GM12892 (cell line): Measurements from ENCODE around the gene RPP25L. TPM values are rescaled to one million over a fixed set of nuclear protein-coding genes. Genes with fewer than 3 reads are reported as not detected.

ENCODE experiments used
- DNase-seq: peaks from one replicate; pipeline ENCODE4 v3.0.0; 2011; ENCODE audit not compliant: insufficient read length
- FAIRE-seq: peaks from 2 replicates; lab custom pipeline; 2011; peaks lifted over from hg19 to GRCh38; lab: Jason Lieb, UNC
- POLR2A ChIP-seq: IDR thresholded peaks from 2 replicates; pipeline ENCODE4 v1.6.1; 2011; ENCODE audit warnings: low read depth, low read length, control low read depth
- POLR2AphosphoS5 ChIP-seq: IDR thresholded peaks from 2 replicates; pipeline ENCODE4 v1.6.1; 2011; ENCODE audit warnings: low read depth, low read length, control low read depth
- TAF1 ChIP-seq: IDR thresholded peaks from 2 replicates; pipeline ENCODE4 v1.6.1; 2011; ENCODE audit warnings: low read depth, mild to moderate bottlenecking, control low read depth, low read length, borderline replicate concordance
- polyA plus RNA-seq: library from polyadenylated mRNA; unstranded; fragments of >200 nt; gene quantifications from one replicate; pipeline ENCODE4 v1.2.1, GENCODE V29; 2012; ENCODE audit warnings: missing spikeins, inconsistent platforms; ENCODE audit not compliant: missing spikeins

The RPP25L gene
- polyA plus RNA-seq = 20.2 TPM

- peak; percentile 96 for DNase-seq
- peak; percentile 92 for FAIRE-seq
- TF ChIP-seq POLR2AphosphoS5 (peak; percentile 80), TAF1 (0 out of 2 replicates have a peak, but pooled peaks have one; percentile 51), POLR2A (peak; percentile 82; the same call in 1 of the 2 replicates)
Observed at GRCh38 chr9:34611811-34612787, at the start of gene RPP25L. TSS of gene RPP25L (minus strand) at chr9:34612097. CDS start at chr9:34611296, 801 bp downstream.

DNA sequence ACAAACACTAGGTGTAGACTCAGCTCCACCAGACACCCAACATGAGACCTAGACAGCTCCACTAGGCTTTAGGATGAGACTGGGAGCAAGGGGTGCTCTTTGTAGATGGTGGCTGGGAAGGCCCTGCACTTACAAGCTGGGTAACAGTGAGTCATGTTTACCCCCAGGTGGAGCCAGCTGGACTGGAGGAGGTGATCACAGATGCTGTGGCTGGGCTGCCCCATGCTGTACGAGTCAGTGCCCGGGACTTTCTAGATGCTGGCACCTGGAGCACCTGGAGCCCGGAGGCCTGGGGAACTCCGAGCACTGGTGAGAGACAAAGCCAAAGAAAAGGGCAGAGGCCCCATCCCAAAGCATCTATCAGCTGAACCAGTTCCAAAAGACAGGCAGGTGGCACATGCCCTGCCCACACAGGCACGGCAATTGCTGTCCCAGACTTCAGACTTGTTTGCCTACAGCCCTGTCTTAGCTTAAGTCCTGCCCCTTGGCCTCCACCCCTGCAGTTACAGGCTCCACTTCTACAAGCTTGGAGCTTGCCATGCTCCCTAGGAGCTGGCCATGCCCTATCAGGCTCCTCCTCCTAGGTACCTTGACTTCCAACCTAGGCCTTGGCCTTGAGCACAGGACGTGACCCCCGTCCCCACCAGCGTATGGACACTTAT, 47.8 kb upstream of the RPP25L start:
- no peak for TF ChIP-seq TAF1
- no peak for TF ChIP-seq POLR2AphosphoS5
- no peak for TF ChIP-seq POLR2A

GRCh38 chr9:34658461-34658860, 46.6 kb upstream of the RPP25L start:
- FAIRE-seq = no peak
- TF ChIP-seq POLR2AphosphoS5 = no peak
- no peak for DNase-seq

More for the DNA sequence above, 47.8 kb upstream of the RPP25L start:
- FAIRE-seq = no peak
- DNase-seq = no peak

DNA sequence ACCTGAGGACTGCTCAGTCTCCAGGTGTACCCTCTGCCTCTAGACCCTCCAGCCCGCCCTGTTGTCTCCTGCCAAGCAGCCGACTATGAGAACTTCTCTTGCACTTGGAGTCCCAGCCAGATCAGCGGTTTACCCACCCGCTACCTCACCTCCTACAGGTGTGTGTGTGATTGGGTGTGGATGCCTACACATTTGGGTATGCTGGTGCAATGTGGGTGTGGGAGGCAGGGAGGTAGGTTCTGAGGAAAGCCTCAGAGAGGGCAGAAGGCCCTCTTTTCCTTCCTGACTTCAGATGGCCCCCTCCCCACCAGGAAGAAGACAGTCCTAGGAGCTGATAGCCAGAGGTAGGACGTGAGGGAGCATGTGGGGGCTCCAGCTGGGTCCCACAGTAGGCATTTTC, 45.1 kb upstream of the RPP25L start:
- no peak for DNase-seq
- TF ChIP-seq POLR2A (no peak), TAF1 (no peak), POLR2AphosphoS5 (no peak)
- no peak for FAIRE-seq

DNA sequence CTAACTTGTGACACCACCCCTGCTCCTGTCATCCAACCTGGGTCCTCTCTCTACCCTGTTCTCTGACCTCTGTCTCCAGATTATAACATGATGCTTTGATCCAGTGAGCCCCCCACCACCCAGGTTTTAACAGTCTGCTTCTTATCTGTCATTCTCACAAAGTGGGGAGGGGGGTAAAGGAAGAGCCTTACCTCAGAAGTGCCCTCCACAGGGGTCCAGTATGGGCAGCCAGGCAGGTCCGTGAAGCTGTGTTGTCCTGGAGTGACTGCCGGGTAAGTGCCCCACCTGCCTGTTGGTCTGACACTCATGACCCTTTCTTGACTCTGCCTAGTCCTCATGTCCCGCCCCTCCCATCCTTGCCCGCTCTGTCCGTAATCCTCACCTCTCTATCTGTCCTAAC, 43.5 kb upstream of the RPP25L start:
- no peak for FAIRE-seq

GRCh38 chr9:34654323-34655051, 42.6 kb upstream of the RPP25L start:
- no peak for TF ChIP-seq POLR2AphosphoS5
- no peak for TF ChIP-seq POLR2A
- no peak for TF ChIP-seq TAF1
- DNase-seq = no peak
- no peak for FAIRE-seq

More for the DNA sequence above, 43.5 kb upstream of the RPP25L start:
- no peak for TF ChIP-seq POLR2A
- no peak for TF ChIP-seq TAF1
- no peak for TF ChIP-seq POLR2AphosphoS5
- DNase-seq = no peak

DNA sequence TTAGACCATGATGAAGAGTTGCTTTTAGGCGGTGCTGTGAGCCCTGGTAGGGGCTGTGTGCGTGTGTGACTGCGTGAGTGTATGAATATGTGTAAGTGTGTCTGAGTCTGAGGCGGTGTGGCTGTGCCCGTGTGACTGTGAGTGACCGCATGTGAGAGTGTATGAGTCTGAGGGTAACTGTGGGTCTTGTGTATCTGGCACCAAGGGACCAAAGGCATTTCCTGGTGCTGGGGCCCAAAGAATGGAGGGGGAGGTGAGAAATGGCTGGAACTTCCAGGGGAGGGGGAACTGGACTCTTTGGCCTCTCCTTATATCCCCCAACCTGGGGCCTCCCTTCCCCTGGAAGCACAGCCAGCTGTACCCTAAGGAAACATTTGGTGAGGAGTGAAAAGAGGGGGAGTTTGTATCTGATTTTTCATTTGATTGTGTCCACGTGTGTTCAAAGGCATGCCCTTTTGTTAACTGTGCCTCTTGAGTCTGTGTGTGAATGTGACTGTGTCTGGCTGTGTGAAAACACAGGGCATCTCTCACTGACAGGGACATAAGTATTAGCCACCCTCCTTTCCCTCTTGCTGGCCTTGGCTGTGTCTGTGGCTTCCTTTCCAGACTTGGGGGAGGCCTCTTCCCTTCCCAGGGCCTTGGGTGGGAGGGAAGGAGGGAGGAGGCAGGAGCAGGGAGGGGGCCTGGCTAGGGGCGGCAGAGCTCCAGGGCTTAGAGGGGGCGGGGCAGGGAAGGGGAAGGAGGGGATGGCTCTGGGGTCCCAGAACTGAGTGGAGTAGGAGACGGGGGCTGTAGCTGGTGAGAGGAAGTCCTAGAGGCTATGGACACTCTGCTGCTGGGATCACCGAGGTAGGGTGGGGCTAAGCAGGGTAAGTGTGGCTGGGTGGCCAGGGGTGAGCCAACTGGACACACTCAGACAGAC, 41.5 kb upstream of the RPP25L start:
- no peak for DNase-seq
- no peak for TF ChIP-seq POLR2A
- TF ChIP-seq TAF1 = no peak
- TF ChIP-seq POLR2AphosphoS5 = no peak

GRCh38 chr9:34652602-34653000, 40.7 kb upstream of the RPP25L start:
- TF ChIP-seq TAF1 = no peak
- DNase-seq = no peak
- no peak for FAIRE-seq

More for the DNA sequence above, 41.5 kb upstream of the RPP25L start:
- no peak for FAIRE-seq

DNA sequence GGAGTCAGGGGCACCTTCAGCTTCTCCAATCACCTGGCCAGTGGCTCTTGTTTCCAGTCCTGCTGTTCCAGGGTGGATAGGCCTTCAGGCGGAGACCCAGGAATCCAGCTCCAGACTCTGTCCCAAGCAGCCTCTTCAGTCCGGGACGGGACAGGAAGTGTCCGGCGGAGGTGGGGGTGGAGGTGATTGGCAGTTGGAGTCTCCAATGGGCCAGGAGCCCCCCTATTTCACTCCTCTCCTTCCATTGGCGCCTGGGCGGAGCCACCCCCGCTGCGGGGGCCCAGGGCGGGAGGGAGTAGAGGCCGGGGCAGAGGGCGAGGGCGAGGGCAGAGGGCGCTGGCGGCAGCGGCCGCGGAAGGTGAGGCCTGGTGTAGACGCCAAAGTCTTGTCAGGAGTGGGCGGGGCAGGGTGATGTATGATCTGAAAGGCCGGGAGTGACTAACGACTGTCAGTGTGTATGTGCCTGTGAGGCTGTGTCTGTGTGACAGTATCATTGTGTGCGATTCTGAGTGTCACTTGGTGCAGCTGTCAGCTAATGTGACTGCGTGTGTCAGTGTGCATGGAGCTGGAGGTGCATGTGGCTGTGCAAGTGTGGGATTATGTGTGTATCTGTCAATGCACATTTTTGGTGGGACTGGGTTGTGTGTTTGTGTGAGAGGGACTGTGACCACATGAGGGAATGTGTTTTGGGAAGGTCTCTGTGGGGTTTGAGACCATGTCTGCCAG, 40.1 kb upstream of the RPP25L start, which contains the start of gene IL11RA:
Gene IL11RA (plus strand): TSS at position 310 of the 726 bp plus-strand sequence. CDS start 3,033 bp downstream, outside the sequence.
- FAIRE-seq (no peak), DNase-seq (no peak)
- peak; percentile 40; the same call in 1 of the 2 replicates for TF ChIP-seq POLR2AphosphoS5
- no peak for TF ChIP-seq POLR2A

DNA sequence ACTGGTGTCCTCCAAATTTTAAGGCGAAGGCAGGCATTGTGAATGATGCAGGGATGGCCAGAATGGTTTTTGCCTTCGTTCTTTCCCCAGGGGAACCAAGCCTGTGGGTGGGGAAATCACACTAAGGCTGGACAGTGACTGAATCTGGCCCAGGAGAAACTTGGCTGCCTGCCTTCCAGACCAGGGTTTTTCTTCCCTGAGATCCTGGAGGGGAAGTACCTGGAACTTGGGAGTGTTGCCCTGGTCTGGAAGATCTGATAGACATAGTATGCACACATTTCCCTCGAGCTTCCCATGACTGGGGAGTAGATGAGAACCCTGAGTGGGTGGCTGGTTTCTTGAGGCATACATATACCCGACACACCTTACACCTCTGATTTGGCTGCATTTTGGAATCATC, 39.4 kb upstream of the RPP25L start:
- TF ChIP-seq TAF1 = no peak
- TF ChIP-seq POLR2A = no peak
- no peak for TF ChIP-seq POLR2AphosphoS5
- no peak for FAIRE-seq
- DNase-seq = no peak
